Stimulated activated CD4-positive, alpha-beta T cell treated with anti-CD3 and anti-CD28 coated beads, Interleukin-1b, Interleukin-23, amount 100 ng/mL, for 4 hours (primary cell): ENCODE measurements around the gene GALNTL6.

ENCODE experiments used
- DNase-seq, 2 donors: peaks; one replicate each; pipeline ENCODE4 v3.0.0-alpha.2; 2020; ENCODE audit warnings: low read depth in 2 of 2

GALNTL6 gene

GRCh38 chr4:172109466-172109865 lies 296.3 kb downstream of the GALNTL6 start:
- DNase-seq, result no peak

GRCh38 chr4:172124656-172125308 lies 311.6 kb downstream of the GALNTL6 start:
- DNase-seq, result no peak

- DNase-seq, result no peak
Observed at GRCh38 chr4:172125443-172125842, 312.2 kb downstream of the GALNTL6 start.

- DNase-seq, result no peak
Observed at GRCh38 chr4:172127168-172127567, 314.0 kb downstream of the GALNTL6 start.

GRCh38 chr4:172129593-172129992 lies 316.4 kb downstream of the GALNTL6 start:
- no peak for DNase-seq

GRCh38 chr4:172134521-172134920 lies 321.3 kb downstream of the GALNTL6 start:
- DNase-seq, result no peak

- DNase-seq, result no peak
Observed at GRCh38 chr4:172141025-172141424, 327.8 kb downstream of the GALNTL6 start.

GRCh38 chr4:172142281-172142741 lies 329.1 kb downstream of the GALNTL6 start:
- no peak for DNase-seq

GRCh38 chr4:172143605-172144314 lies 330.6 kb downstream of the GALNTL6 start:
- DNase-seq, result no peak

- DNase-seq, result no peak
Observed at GRCh38 chr4:172147687-172148086, 334.5 kb downstream of the GALNTL6 start.

- DNase-seq, result no peak
Observed at GRCh38 chr4:172149329-172149728, 336.1 kb downstream of the GALNTL6 start.

- DNase-seq, result no peak
Observed at GRCh38 chr4:172152284-172152683, 339.1 kb downstream of the GALNTL6 start.

- no peak for DNase-seq
Observed at GRCh38 chr4:172153719-172154118, 340.5 kb downstream of the GALNTL6 start.

GRCh38 chr4:172155838-172156345 lies 342.7 kb downstream of the GALNTL6 start:
- DNase-seq, result no peak

GRCh38 chr4:172157946-172158345 lies 344.7 kb downstream of the GALNTL6 start:
- no peak for DNase-seq

GRCh38 chr4:172163215-172163614 lies 350.0 kb downstream of the GALNTL6 start:
- DNase-seq, result no peak

GRCh38 chr4:172168888-172169287 lies 355.7 kb downstream of the GALNTL6 start:
- no peak for DNase-seq

- DNase-seq, result no peak
Observed at GRCh38 chr4:172169871-172170270, 356.7 kb downstream of the GALNTL6 start.

GRCh38 chr4:172173206-172173605 lies 360.0 kb downstream of the GALNTL6 start:
- no peak for DNase-seq

GRCh38 chr4:172177382-172177781 lies 364.2 kb downstream of the GALNTL6 start:
- DNase-seq, result no peak

- no peak for DNase-seq
Observed at GRCh38 chr4:172188248-172188988, 375.2 kb downstream of the GALNTL6 start.

GRCh38 chr4:172202480-172203076 lies 389.4 kb downstream of the GALNTL6 start:
- DNase-seq, result no peak
